Activated T-cell treated with anti-CD3 and anti-CD28 coated beads, Interleukin-2, amount 50 U/mL, for 4 hours (primary cell): ENCODE results near the gene ERBB4. TPM values are rescaled to one million over a fixed set of nuclear protein-coding genes. Genes with fewer than 3 reads are reported as not detected.

Experiments used
- ATAC-seq, 2 donors: fragments of 200-7000 bp; cut with Tn5 transposase; one replicate each; pipeline ENCODE4 v1.10.0; 2021
- DNase-seq: peaks from one replicate; pipeline ENCODE4 v3.0.0-alpha.2; 2020
- H3K27me3 Mint-ChIP-seq: one replicate; pipeline ENCODE4 v1.8.0; 2021; ENCODE audit warnings: low read depth, mixed read lengths
- H3K36me3 Mint-ChIP-seq: one replicate; pipeline ENCODE4 v1.8.0; 2022; ENCODE audit warnings: mixed read lengths; ENCODE audit not compliant: insufficient read depth
- H3K4me1 Mint-ChIP-seq: one replicate; pipeline ENCODE4 v1.8.0; 2021; ENCODE audit warnings: low read depth, mixed read lengths
- H3K4me3 Mint-ChIP-seq: one replicate; pipeline ENCODE4 v1.8.0; 2021; ENCODE audit warnings: mild to moderate bottlenecking, moderate library complexity, mixed read lengths
- H3K9me3 Mint-ChIP-seq: one replicate; pipeline ENCODE4 v1.8.0; 2021; ENCODE audit warnings: mixed read lengths
- total RNA-seq, 3 donors: library from RNA; stranded (reverse); gene quantifications; one replicate each; pipeline ENCODE4 v1.2.1, GENCODE V29; 2021

The ERBB4 gene
- total RNA-seq, 3 donors from 2014 or later = not detected

GRCh38 chr2:211373203-211373602 lies 1165.4 kb downstream of the ERBB4 start:
- Mint-ChIP-seq H3K36me3 (no peaks in the 10 kb centered on the region), H3K4me3 (no peak overlapping the region)

GRCh38 chr2:211371465-211371864 lies 1167.1 kb downstream of the ERBB4 start:
- ATAC-seq = no peak

More at GRCh38 chr2:211373203-211373602, 1165.4 kb downstream of the ERBB4 start:
- no peaks in the 10 kb centered on the region for H3K9me3 Mint-ChIP-seq
- H3K27me3 Mint-ChIP-seq = no peaks in the 10 kb centered on the region
- no peak for ATAC-seq
- H3K4me1 Mint-ChIP-seq = no peaks in the 10 kb centered on the region
- no peak for DNase-seq

GRCh38 chr2:211368467-211368866 lies 1170.1 kb downstream of the ERBB4 start:
- Mint-ChIP-seq H3K9me3 (no peaks in the 10 kb centered on the region), H3K27me3 (no peaks in the 10 kb centered on the region), H3K4me1 (no peaks in the 10 kb centered on the region), H3K4me3 (no peak overlapping the region), H3K36me3 (no peaks in the 10 kb centered on the region)
- ATAC-seq = no peak
- DNase-seq = no peak

More at GRCh38 chr2:211371465-211371864, 1167.1 kb downstream of the ERBB4 start:
- Mint-ChIP-seq H3K4me1 (no peaks in the 10 kb centered on the region), H3K9me3 (no peaks in the 10 kb centered on the region), H3K36me3 (no peaks in the 10 kb centered on the region), H3K4me3 (no peak overlapping the region), H3K27me3 (no peaks in the 10 kb centered on the region)
- DNase-seq = no peak

GRCh38 chr2:211367711-211368110 lies 1170.9 kb downstream of the ERBB4 start:
- ATAC-seq (peak; percentile 48 to 51), DNase-seq (no peak)
- Mint-ChIP-seq H3K9me3 (no peaks in the 10 kb centered on the region), H3K27me3 (no peaks in the 10 kb centered on the region), H3K36me3 (no peaks in the 10 kb centered on the region), H3K4me3 (no peak overlapping the region), H3K4me1 (no peaks in the 10 kb centered on the region)

- ATAC-seq (no peak), DNase-seq (no peak)
- H3K36me3 Mint-ChIP-seq = no peaks in the 10 kb centered on the region
- no peak overlapping the region for H3K4me3 Mint-ChIP-seq
- H3K27me3 Mint-ChIP-seq = no peaks in the 10 kb centered on the region
- no peaks in the 10 kb centered on the region for H3K9me3 Mint-ChIP-seq
- no peaks in the 10 kb centered on the region for H3K4me1 Mint-ChIP-seq
These were observed 1171.3 kb downstream of the ERBB4 start for GRCh38 chr2:211367293-211367692.

GRCh38 chr2:211364911-211365310 lies 1173.7 kb downstream of the ERBB4 start:
- no peak for ATAC-seq
- DNase-seq = no peak
- H3K4me3 Mint-ChIP-seq = no peak overlapping the region
- peaks cover 4% of the 10 kb centered on the region for H3K9me3 Mint-ChIP-seq
- H3K27me3 Mint-ChIP-seq = no peaks in the 10 kb centered on the region
- H3K36me3 Mint-ChIP-seq = no peaks in the 10 kb centered on the region
- no peaks in the 10 kb centered on the region for H3K4me1 Mint-ChIP-seq

- no peaks in the 10 kb centered on the region for H3K36me3 Mint-ChIP-seq
- no peak for ATAC-seq
These were observed 1177.2 kb downstream of the ERBB4 start for GRCh38 chr2:211361383-211361782.

GRCh38 chr2:211359347-211359746 lies 1179.3 kb downstream of the ERBB4 start:
- Mint-ChIP-seq H3K36me3 (no peaks in the 10 kb centered on the region), H3K9me3 (peaks cover 4% of the 10 kb centered on the region), H3K4me1 (no peaks in the 10 kb centered on the region), H3K27me3 (no peaks in the 10 kb centered on the region), H3K4me3 (no peak overlapping the region)
- ATAC-seq (no peak), DNase-seq (no peak)

More at GRCh38 chr2:211361383-211361782, 1177.2 kb downstream of the ERBB4 start:
- no peaks in the 10 kb centered on the region for H3K27me3 Mint-ChIP-seq
- H3K4me1 Mint-ChIP-seq = no peaks in the 10 kb centered on the region
- DNase-seq = no peak
- no peak overlapping the region for H3K4me3 Mint-ChIP-seq
- peaks cover 4% of the 10 kb centered on the region for H3K9me3 Mint-ChIP-seq

- Mint-ChIP-seq H3K4me3 (no peak overlapping the region), H3K9me3 (peaks cover 4% of the 10 kb centered on the region), H3K4me1 (no peaks in the 10 kb centered on the region), H3K36me3 (no peaks in the 10 kb centered on the region), H3K27me3 (no peaks in the 10 kb centered on the region)
- DNase-seq (no peak), ATAC-seq (no peak)
These were observed 1180.1 kb downstream of the ERBB4 start for GRCh38 chr2:211358504-211358903.

GRCh38 chr2:211354481-211354880 lies 1184.1 kb downstream of the ERBB4 start:
- no peaks in the 10 kb centered on the region for H3K9me3 Mint-ChIP-seq
- no peaks in the 10 kb centered on the region for H3K36me3 Mint-ChIP-seq
- H3K27me3 Mint-ChIP-seq = no peaks in the 10 kb centered on the region
- H3K4me3 Mint-ChIP-seq = no peak overlapping the region
- ATAC-seq (no peak), DNase-seq (no peak)
- no peaks in the 10 kb centered on the region for H3K4me1 Mint-ChIP-seq

GRCh38 chr2:211351987-211352386 lies 1186.6 kb downstream of the ERBB4 start:
- no peak overlapping the region for H3K4me3 Mint-ChIP-seq
- no peak for ATAC-seq
- H3K4me1 Mint-ChIP-seq = no peaks in the 10 kb centered on the region
- H3K36me3 Mint-ChIP-seq = no peaks in the 10 kb centered on the region
- no peaks in the 10 kb centered on the region for H3K9me3 Mint-ChIP-seq
- H3K27me3 Mint-ChIP-seq = no peaks in the 10 kb centered on the region
- no peak for DNase-seq

- H3K4me3 Mint-ChIP-seq = no peak overlapping the region
- DNase-seq (no peak), ATAC-seq (no peak)
- H3K9me3 Mint-ChIP-seq = peaks cover 6% of the 10 kb centered on the region
- H3K27me3 Mint-ChIP-seq = no peaks in the 10 kb centered on the region
- no peaks in the 10 kb centered on the region for H3K4me1 Mint-ChIP-seq
- H3K36me3 Mint-ChIP-seq = no peaks in the 10 kb centered on the region
These were observed 1189.6 kb downstream of the ERBB4 start for GRCh38 chr2:211349031-211349430.

GRCh38 chr2:211347328-211347727 lies 1191.3 kb downstream of the ERBB4 start:
- Mint-ChIP-seq H3K4me3 (no peak overlapping the region), H3K9me3 (peaks cover 6% of the 10 kb centered on the region), H3K36me3 (no peaks in the 10 kb centered on the region), H3K4me1 (no peaks in the 10 kb centered on the region), H3K27me3 (no peaks in the 10 kb centered on the region)
- ATAC-seq (no peak), DNase-seq (no peak)

- H3K4me3 Mint-ChIP-seq = no peak overlapping the region
- no peaks in the 10 kb centered on the region for H3K4me1 Mint-ChIP-seq
- peaks cover 6% of the 10 kb centered on the region for H3K9me3 Mint-ChIP-seq
- ATAC-seq = no peak
- no peaks in the 10 kb centered on the region for H3K36me3 Mint-ChIP-seq
- no peaks in the 10 kb centered on the region for H3K27me3 Mint-ChIP-seq
- no peak for DNase-seq
These were observed 1194.3 kb downstream of the ERBB4 start for GRCh38 chr2:211344289-211344688.

GRCh38 chr2:211333377-211333776 lies 1205.2 kb downstream of the ERBB4 start:
- H3K27me3 Mint-ChIP-seq = no peaks in the 10 kb centered on the region
- no peak for DNase-seq
- no peaks in the 10 kb centered on the region for H3K4me1 Mint-ChIP-seq
- no peak for ATAC-seq
- H3K36me3 Mint-ChIP-seq = no peaks in the 10 kb centered on the region
- no peak overlapping the region for H3K4me3 Mint-ChIP-seq
- H3K9me3 Mint-ChIP-seq = no peaks in the 10 kb centered on the region

- H3K9me3 Mint-ChIP-seq = no peaks in the 10 kb centered on the region
- ATAC-seq = no peak
- H3K4me3 Mint-ChIP-seq = no peak overlapping the region
- no peak for DNase-seq
- H3K36me3 Mint-ChIP-seq = no peaks in the 10 kb centered on the region
- H3K27me3 Mint-ChIP-seq = no peaks in the 10 kb centered on the region
- no peaks in the 10 kb centered on the region for H3K4me1 Mint-ChIP-seq
These were observed 1206.9 kb downstream of the ERBB4 start for GRCh38 chr2:211331736-211332135.
